ENCODE data around the gene ABCF3.

DNA sequence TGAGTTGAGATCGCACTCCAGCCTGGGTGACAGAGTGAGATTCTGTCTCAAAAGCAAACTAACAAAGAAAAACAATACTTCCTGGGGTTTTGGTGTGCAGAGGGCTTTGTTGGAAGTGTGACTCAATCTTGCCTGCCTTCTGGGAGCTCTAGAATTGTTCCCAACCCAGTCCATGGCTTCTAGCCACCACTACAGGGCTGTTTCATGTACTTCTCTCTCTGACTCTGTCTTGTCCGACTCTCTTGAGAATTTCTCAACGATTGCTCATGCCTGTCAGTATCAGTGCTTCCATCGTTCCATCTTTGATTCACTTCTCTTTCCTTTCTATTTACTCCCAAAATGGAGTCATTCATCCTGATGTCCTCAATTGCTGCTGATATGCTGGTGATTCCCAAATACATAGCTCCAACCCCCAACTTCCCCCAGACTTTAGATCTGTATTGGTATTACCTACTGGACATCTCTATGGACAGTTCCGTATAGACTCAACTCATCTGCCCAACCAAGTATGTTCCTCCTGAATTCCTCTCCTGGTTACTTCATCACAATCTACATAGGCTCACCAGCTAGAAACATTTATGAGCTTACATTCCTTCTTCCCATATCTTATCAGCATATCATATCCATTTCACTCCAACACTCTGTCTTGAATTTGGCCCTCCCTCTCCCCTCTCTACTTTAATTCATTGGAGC lies 13.2 kb upstream of the ABCF3 start:
- TF ChIP-seq, protein P1, sequence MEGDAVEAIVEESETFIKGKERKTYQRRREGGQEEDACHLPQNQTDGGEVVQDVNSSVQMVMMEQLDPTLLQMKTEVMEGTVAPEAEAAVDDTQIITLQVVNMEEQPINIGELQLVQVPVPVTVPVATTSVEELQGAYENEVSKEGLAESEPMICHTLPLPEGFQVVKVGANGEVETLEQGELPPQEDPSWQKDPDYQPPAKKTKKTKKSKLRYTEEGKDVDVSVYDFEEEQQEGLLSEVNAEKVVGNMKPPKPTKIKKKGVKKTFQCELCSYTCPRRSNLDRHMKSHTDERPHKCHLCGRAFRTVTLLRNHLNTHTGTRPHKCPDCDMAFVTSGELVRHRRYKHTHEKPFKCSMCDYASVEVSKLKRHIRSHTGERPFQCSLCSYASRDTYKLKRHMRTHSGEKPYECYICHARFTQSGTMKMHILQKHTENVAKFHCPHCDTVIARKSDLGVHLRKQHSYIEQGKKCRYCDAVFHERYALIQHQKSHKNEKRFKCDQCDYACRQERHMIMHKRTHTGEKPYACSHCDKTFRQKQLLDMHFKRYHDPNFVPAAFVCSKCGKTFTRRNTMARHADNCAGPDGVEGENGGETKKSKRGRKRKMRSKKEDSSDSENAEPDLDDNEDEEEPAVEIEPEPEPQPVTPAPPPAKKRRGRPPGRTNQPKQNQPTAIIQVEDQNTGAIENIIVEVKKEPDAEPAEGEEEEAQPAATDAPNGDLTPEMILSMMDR (IDR thresholded peaks at IDR 0.05): no peak
- no peak for TF ChIP-seq POLR2A (IDR thresholded peaks at IDR 0.05)
